HepG2 (cell line): Measurements from ENCODE around the gene RCBTB2. TPM values are rescaled to one million over a fixed set of nuclear protein-coding genes. Genes with fewer than 3 reads are reported as not detected.
A peak's percentile ranks its signal among the peaks of the same experiment; 100 is the strongest.

Experiments
- CREB1 ChIP-seq, 2 experiments: fragments of 450-650 bp in 1 of 2; IDR thresholded peaks; 2 replicates each; pipeline ENCODE4 v1.6.1; 2016 to 2017; ENCODE audit warnings: control low read depth in 1 of 2, mild to moderate bottlenecking in 1 of 2, missing compliant biosample characterization in 1 of 2, missing genetic modification characterization in 1 of 2
- GFI1 ChIP-seq: sonication (generic); formaldehyde crosslinking; IDR thresholded peaks from 2 replicates; pipeline ENCODE4 v1.5.0; 2020; ENCODE audit warnings: missing genetic modification reagents, mild to moderate bottlenecking, borderline replicate concordance
- JUN ChIP-seq: sonication (generic); formaldehyde crosslinking; IDR thresholded peaks from 2 replicates; pipeline ENCODE4 v1.4.0; 2020; ENCODE audit warnings: mild to moderate bottlenecking, missing genetic modification reagents
- KLF9 ChIP-seq: IDR thresholded peaks from 2 replicates; pipeline ENCODE4 v1.6.1; 2016; ENCODE audit warnings: low read depth
- MEF2D ChIP-seq: sonication (generic); formaldehyde crosslinking; IDR thresholded peaks from 2 replicates; pipeline ENCODE4 v1.5.1; 2020; ENCODE audit warnings: mild to moderate bottlenecking, missing genetic modification reagents
- NCOA5 ChIP-seq: sonication (generic); formaldehyde crosslinking; IDR thresholded peaks from 2 replicates; pipeline ENCODE4 v1.4.0; 2020; ENCODE audit warnings: missing genetic modification reagents
- NFE2L1 ChIP-seq: sonication (generic); formaldehyde crosslinking; IDR thresholded peaks from 2 replicates; pipeline ENCODE4 v1.4.0; 2020; ENCODE audit warnings: missing genetic modification reagents, mild to moderate bottlenecking, borderline replicate concordance
- RORA ChIP-seq: sonication (generic); formaldehyde crosslinking; IDR thresholded peaks from 2 replicates; pipeline ENCODE4 v1.5.0; 2020; ENCODE audit warnings: mild to moderate bottlenecking, missing genetic modification reagents, moderate library complexity
- SMC3 ChIP-seq: IDR thresholded peaks from 2 replicates; pipeline ENCODE4 v1.6.1; 2011; ENCODE audit warnings: low read length, improper control_type of control experiment
- SOX6 ChIP-seq, 2 experiments: fragments of 450-650 bp in 1 of 2; sonication (generic) in 1 of 2; formaldehyde crosslinking in 1 of 2; IDR thresholded peaks; 2 replicates each; pipeline versions ENCODE4 v1.4.0 to v1.6.1; 2017 to 2020; ENCODE audit warnings: antibody characterized with exemption in 1 of 2, mild to moderate bottlenecking in 1 of 2, missing genetic modification reagents in 1 of 2
- SYNCRIP ChIP-seq: fragments of 200-400 bp; formaldehyde crosslinking; IDR thresholded peaks from 2 replicates; pipeline ENCODE4 v1.6.1; 2018; ENCODE audit warnings: mild to moderate bottlenecking, low read depth, low read length; ENCODE audit not compliant: insufficient read depth
- ZNF546 ChIP-seq: sonication (generic); formaldehyde crosslinking; conservative IDR thresholded peaks from 2 replicates; pipeline ENCODE4 v1.8.1; 2023; ENCODE audit warnings: mild to moderate bottlenecking, missing genetic modification reagents
- ZNF83 ChIP-seq: sonication (generic); formaldehyde crosslinking; IDR thresholded peaks from 2 replicates; pipeline ENCODE4 v1.4.0; 2020; ENCODE audit warnings: missing genetic modification reagents, mild to moderate bottlenecking, borderline replicate concordance
- polyA plus RNA-seq, 8 experiments: library from polyadenylated mRNA; depleted of rRNA in 3 of 8; stranded (reverse) in 7 of 8; unstranded in 1 of 8; fragments of >200 nt; fragmentation: Illumina TruSeq in 4 of 8; extraction: Trizol in 4 of 8; gene quantifications; 2 replicates each; pipeline versions ENCODE4 v1.2.1 to v1.2.3, GENCODE V29; 2011 to 2016; ENCODE audit warnings: low read depth in 4 of 8, missing spikeins in 1 of 8, mixed read lengths in 1 of 8; ENCODE audit not compliant: insufficient read depth in 1 of 8
- total RNA-seq, 5 experiments: library from RNA; depleted of rRNA; stranded (reverse); fragments of >200 nt; fragmentation: Illumina TruSeq; extraction: Trizol; gene quantifications; 2 replicates each; pipeline ENCODE4 v1.2.3, GENCODE V29; 2016; ENCODE audit warnings: low read depth in 1 of 5
- TF ChIP-seq, protein P1 (sequence below): sonication (generic); formaldehyde crosslinking; IDR thresholded peaks from 2 replicates; pipeline ENCODE4 v1.4.0; 2020; ENCODE audit warnings: missing genetic modification reagents, borderline replicate concordance
- TF ChIP-seq, protein P2 (sequence below): IDR thresholded peaks from 2 replicates; pipeline ENCODE4 v1.6.1; 2012; ENCODE audit warnings: inconsistent platforms
- TF ChIP-seq, protein P3 (sequence below): sonication (generic); formaldehyde crosslinking; conservative IDR thresholded peaks from 2 replicates; pipeline ENCODE4 v1.8.1; 2023; ENCODE audit warnings: missing genetic modification reagents
- TF ChIP-seq, protein P4 (sequence below): sonication (generic); formaldehyde crosslinking; IDR thresholded peaks from 2 replicates; pipeline ENCODE4 v1.4.0; 2020; ENCODE audit warnings: missing genetic modification reagents
- TF ChIP-seq, protein P5 (sequence below): sonication (generic); formaldehyde crosslinking; IDR thresholded peaks from 2 replicates; pipeline ENCODE4 v1.5.0; 2020; ENCODE audit warnings: mild to moderate bottlenecking, missing genetic modification reagents, borderline replicate concordance

The RCBTB2 gene
- total and polyA plus RNA-seq, 2 of the 13 experiments (the other 11 are each of a cell fraction or from before 2014, with no cell fraction given), result 1.9 to 2.7 TPM

DNA sequence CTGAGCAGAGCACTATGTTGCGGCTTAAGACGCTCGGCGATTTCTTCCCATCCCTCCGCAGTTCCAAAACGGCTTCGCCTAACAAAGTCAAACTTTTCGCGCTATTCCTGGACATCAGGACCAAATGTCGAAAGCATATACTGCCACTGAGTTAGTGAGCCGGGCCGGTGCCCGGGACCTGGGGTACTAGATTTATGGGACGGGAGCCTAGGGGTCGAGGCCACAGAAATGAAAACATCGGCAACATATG lies 699 bp downstream of the RCBTB2 start (continued):
- TF ChIP-seq, protein P1, sequence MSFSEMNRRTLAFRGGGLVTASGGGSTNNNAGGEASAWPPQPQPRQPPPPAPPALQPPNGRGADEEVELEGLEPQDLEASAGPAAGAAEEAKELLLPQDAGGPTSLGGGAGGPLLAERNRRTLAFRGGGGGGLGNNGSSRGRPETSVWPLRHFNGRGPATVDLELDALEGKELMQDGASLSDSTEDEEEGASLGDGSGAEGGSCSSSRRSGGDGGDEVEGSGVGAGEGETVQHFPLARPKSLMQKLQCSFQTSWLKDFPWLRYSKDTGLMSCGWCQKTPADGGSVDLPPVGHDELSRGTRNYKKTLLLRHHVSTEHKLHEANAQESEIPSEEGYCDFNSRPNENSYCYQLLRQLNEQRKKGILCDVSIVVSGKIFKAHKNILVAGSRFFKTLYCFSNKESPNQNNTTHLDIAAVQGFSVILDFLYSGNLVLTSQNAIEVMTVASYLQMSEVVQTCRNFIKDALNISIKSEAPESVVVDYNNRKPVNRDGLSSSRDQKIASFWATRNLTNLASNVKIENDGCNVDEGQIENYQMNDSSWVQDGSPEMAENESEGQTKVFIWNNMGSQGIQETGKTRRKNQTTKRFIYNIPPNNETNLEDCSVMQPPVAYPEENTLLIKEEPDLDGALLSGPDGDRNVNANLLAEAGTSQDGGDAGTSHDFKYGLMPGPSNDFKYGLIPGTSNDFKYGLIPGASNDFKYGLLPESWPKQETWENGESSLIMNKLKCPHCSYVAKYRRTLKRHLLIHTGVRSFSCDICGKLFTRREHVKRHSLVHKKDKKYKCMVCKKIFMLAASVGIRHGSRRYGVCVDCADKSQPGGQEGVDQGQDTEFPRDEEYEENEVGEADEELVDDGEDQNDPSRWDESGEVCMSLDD (CRISPR knock-in tag), result 0 out of 2 replicates have a peak, but pooled peaks have one; percentile 6
- TF ChIP-seq, protein P2, sequence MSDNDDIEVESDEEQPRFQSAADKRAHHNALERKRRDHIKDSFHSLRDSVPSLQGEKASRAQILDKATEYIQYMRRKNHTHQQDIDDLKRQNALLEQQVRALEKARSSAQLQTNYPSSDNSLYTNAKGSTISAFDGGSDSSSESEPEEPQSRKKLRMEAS, result no peak
- TF ChIP-seq GFI1 (CRISPR knock-in tag) (no peak), ZNF546 (CRISPR knock-in tag) (no peak), RORA (CRISPR knock-in tag) (no peak), CREB1 (IDR thresholded peaks at IDR 0.05) (no peak), CREB1 (CRISPR knock-in tag; IDR thresholded peaks at IDR 0.05) (no peak), SOX6 (IDR thresholded peaks at IDR 0.05) (no peak), SOX6 (CRISPR knock-in tag; IDR thresholded peaks at IDR 0.05) (no peak), SMC3 (no peak), KLF9 (no peak), MEF2D (no peak), JUN (CRISPR knock-in tag) (no peak), NCOA5 (CRISPR knock-in tag) (no peak), SYNCRIP (no peak), NFE2L1 (CRISPR knock-in tag) (no peak), ZNF83 (CRISPR knock-in tag) (0 out of 2 replicates have a peak, but pooled peaks have one; percentile 7)
- TF ChIP-seq, protein P3, sequence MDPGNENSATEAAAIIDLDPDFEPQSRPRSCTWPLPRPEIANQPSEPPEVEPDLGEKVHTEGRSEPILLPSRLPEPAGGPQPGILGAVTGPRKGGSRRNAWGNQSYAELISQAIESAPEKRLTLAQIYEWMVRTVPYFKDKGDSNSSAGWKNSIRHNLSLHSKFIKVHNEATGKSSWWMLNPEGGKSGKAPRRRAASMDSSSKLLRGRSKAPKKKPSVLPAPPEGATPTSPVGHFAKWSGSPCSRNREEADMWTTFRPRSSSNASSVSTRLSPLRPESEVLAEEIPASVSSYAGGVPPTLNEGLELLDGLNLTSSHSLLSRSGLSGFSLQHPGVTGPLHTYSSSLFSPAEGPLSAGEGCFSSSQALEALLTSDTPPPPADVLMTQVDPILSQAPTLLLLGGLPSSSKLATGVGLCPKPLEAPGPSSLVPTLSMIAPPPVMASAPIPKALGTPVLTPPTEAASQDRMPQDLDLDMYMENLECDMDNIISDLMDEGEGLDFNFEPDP, result no peak
- TF ChIP-seq, protein P4, sequence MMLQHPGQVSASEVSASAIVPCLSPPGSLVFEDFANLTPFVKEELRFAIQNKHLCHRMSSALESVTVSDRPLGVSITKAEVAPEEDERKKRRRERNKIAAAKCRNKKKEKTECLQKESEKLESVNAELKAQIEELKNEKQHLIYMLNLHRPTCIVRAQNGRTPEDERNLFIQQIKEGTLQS (CRISPR knock-in tag), result no peak
- TF ChIP-seq, protein P5, sequence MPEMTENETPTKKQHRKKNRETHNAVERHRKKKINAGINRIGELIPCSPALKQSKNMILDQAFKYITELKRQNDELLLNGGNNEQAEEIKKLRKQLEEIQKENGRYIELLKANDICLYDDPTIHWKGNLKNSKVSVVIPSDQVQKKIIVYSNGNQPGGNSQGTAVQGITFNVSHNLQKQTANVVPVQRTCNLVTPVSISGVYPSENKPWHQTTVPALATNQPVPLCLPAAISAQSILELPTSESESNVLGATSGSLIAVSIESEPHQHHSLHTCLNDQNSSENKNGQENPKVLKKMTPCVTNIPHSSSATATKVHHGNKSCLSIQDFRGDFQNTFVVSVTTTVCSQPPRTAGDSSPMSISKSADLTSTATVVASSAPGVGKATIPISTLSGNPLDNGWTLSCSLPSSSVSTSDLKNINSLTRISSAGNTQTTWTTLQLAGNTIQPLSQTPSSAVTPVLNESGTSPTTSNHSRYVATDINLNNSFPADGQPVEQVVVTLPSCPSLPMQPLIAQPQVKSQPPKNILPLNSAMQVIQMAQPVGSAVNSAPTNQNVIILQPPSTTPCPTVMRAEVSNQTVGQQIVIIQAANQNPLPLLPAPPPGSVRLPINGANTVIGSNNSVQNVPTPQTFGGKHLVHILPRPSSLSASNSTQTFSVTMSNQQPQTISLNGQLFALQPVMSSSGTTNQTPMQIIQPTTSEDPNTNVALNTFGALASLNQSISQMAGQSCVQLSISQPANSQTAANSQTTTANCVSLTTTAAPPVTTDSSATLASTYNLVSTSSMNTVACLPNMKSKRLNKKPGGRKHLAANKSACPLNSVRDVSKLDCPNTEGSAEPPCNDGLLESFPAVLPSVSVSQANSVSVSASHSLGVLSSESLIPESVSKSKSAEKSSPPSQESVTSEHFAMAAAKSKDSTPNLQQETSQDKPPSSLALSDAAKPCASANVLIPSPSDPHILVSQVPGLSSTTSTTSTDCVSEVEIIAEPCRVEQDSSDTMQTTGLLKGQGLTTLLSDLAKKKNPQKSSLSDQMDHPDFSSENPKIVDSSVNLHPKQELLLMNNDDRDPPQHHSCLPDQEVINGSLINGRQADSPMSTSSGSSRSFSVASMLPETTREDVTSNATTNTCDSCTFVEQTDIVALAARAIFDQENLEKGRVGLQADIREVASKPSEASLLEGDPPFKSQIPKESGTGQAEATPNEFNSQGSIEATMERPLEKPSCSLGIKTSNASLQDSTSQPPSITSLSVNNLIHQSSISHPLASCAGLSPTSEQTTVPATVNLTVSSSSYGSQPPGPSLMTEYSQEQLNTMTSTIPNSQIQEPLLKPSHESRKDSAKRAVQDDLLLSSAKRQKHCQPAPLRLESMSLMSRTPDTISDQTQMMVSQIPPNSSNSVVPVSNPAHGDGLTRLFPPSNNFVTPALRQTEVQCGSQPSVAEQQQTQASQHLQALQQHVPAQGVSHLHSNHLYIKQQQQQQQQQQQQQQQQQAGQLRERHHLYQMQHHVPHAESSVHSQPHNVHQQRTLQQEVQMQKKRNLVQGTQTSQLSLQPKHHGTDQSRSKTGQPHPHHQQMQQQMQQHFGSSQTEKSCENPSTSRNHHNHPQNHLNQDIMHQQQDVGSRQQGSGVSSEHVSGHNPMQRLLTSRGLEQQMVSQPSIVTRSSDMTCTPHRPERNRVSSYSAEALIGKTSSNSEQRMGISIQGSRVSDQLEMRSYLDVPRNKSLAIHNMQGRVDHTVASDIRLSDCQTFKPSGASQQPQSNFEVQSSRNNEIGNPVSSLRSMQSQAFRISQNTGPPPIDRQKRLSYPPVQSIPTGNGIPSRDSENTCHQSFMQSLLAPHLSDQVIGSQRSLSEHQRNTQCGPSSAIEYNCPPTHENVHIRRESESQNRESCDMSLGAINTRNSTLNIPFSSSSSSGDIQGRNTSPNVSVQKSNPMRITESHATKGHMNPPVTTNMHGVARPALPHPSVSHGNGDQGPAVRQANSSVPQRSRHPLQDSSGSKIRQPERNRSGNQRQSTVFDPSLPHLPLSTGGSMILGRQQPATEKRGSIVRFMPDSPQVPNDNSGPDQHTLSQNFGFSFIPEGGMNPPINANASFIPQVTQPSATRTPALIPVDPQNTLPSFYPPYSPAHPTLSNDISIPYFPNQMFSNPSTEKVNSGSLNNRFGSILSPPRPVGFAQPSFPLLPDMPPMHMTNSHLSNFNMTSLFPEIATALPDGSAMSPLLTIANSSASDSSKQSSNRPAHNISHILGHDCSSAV, result no peak
